Suppressor macrophage treated with lipopolysaccharide for 4 hours (primary cell): Measurements from ENCODE around the gene TNIP1.

ENCODE experiments used
- DNase-seq: peaks from one replicate; pipeline ENCODE4 v3.0.0-alpha.2; 2020

The TNIP1 gene

DNA sequence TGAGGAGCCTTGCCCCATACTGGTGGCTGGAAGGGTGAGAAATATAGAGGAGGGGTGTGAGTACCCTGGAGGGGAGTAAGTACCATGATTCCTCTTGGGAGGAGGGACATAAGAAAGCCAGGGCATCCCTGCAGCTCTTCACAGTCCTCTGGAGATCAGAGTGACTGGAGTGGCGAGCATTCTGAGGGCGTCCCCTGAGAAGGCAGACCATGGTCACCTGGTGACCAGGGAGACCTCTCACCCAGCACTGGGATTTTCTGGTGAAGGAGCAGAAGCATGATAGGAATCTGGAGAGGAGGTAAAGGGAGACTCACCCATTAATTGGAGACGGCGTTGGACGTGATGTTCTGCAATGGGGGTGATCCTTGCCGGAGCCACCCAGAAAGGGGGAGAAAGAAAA is 88.1 kb downstream of the TNIP1 start:
- DNase-seq = no peak

DNA sequence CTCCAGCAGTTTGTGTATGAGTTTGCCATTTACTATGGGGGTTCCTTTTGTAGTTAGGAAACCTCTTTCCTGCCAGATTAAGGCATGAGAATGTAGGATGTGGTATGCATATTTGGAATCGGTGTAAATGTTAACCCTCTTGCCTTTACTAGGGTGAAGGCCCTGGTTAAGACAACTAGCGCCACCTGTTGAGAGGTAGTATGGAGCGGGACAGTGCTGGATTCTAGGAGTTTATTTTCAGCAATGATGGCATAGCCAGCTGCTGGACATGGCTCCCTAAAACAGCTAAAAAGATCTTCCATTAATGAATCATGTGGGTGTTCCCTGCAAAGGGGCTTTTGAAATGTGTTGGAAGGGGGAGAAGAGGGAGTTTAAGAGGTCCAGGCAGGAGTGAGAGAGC is 91.1 kb downstream of the TNIP1 start:
- no peak for DNase-seq

DNA sequence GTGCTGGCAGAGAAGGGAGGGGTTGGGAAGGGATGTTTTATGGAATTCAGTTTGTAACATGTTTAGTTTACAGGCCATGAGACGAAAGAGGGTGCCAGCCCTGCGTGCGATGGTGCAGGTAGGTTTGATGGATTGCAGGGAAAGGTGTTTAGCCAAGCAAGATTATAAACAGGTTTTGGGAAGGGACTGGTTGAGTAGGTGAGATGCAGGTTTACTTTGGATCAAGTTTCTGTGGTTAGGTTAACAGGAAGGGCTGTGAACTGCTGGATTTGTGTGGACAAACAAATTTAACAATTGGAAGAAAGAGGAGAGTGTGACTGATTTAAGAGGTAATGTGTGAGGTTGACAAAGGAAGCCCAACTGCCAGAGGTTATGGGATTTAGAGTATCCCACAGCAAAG is 93.1 kb downstream of the TNIP1 start:
- no peak for DNase-seq
